Activated CD4-positive, alpha-beta memory T cell treated with anti-CD3 and anti-CD28 coated beads for 36 hours (primary cell): ENCODE data around the gene ARHGAP32. TPM values are rescaled to one million over a fixed set of nuclear protein-coding genes. Genes with fewer than 3 reads are reported as not detected.

Source experiments
- CTCF ChIA-PET: fragments of 350-600 bp; sonication (Branson Sonifier 250); formaldehyde crosslinking; loops from one replicate; lab custom pipeline; 2021; ENCODE audit warnings: antibody characterized with exemption, inconsistent platforms; lab: Charles Lee
- POLR2A ChIA-PET: fragments of 350-600 bp; sonication (Branson Sonifier 250); formaldehyde crosslinking; loops from one replicate; lab custom pipeline; 2021; ENCODE audit warnings: antibody characterized with exemption; lab: Charles Lee
- DNase-seq: peaks from one replicate; pipeline ENCODE4 v3.0.0-alpha.2; 2020
- H3K27ac Mint-ChIP-seq: one replicate; pipeline ENCODE4 v1.8.0; 2021; ENCODE audit warnings: mixed read lengths
- H3K27me3 Mint-ChIP-seq: one replicate; pipeline ENCODE4 v1.8.0; 2021; ENCODE audit warnings: mixed read lengths
- H3K36me3 Mint-ChIP-seq: one replicate; pipeline ENCODE4 v1.8.0; 2021; ENCODE audit warnings: mixed read lengths
- H3K4me1 Mint-ChIP-seq: one replicate; pipeline ENCODE4 v1.8.0; 2021; ENCODE audit warnings: low read depth, mixed read lengths
- H3K4me3 Mint-ChIP-seq: one replicate; pipeline ENCODE4 v1.8.0; 2021; ENCODE audit warnings: mild to moderate bottlenecking, mixed read lengths
- H3K9me3 Mint-ChIP-seq: one replicate; pipeline ENCODE4 v1.8.0; 2021; ENCODE audit warnings: mixed read lengths
- intact Hi-C: fragments of 100-400 bp; cut with micrococcal nuclease; formaldehyde crosslinking; loops from one replicate; pipeline ENCODE4 v1.15.1; 2023
- total RNA-seq, 2 experiments: library from RNA; stranded (reverse); gene quantifications; one replicate each; pipeline ENCODE4 v1.2.3, GENCODE V29; 2021

Gene ARHGAP32
- total RNA-seq, 2 experiments from 2014 or later, result 3.7 to 4.3 TPM

GRCh38 chr11:129222158-129222557, 30.0 kb upstream of the ARHGAP32 start:
- no peaks in the 10 kb centered on the region for H3K4me1 Mint-ChIP-seq
- POLR2A ChIA-PET, result no interaction called here
- intact Hi-C loops, result no loop called here
- no peak for DNase-seq
- peaks cover 7% of the 10 kb centered on the region for H3K36me3 Mint-ChIP-seq
- H3K27me3 Mint-ChIP-seq, result no peaks in the 10 kb centered on the region
- peaks cover 16% of the 10 kb centered on the region for H3K9me3 Mint-ChIP-seq
- CTCF ChIA-PET, result no interaction called here
- H3K4me3 Mint-ChIP-seq, result no peak overlapping the region
- no peak overlapping the region for H3K27ac Mint-ChIP-seq

- CTCF ChIA-PET, result no interaction called here
- intact Hi-C loops, result no loop called here
Measured at GRCh38 chr11:129215506-129216245, 23.6 kb upstream of the ARHGAP32 start.

GRCh38 chr11:129214710-129215295, 22.7 kb upstream of the ARHGAP32 start:
- no peaks in the 10 kb centered on the region for H3K4me1 Mint-ChIP-seq
- no peak overlapping the region for H3K27ac Mint-ChIP-seq
- ChIA-PET POLR2A (no interaction called here), CTCF (no interaction called here)
- no peak for DNase-seq
- H3K36me3 Mint-ChIP-seq, result no peaks in the 10 kb centered on the region
- H3K4me3 Mint-ChIP-seq, result no peak overlapping the region
- H3K9me3 Mint-ChIP-seq, result no peaks in the 10 kb centered on the region
- intact Hi-C loops, result no loop called here
- peaks cover 2% of the 10 kb centered on the region for H3K27me3 Mint-ChIP-seq

More at GRCh38 chr11:129215506-129216245, 23.6 kb upstream of the ARHGAP32 start:
- no peak overlapping the region for H3K27ac Mint-ChIP-seq
- H3K4me3 Mint-ChIP-seq, result no peak overlapping the region
- H3K4me1 Mint-ChIP-seq, result no peaks in the 10 kb centered on the region
- H3K27me3 Mint-ChIP-seq, result no peaks in the 10 kb centered on the region
- no peaks in the 10 kb centered on the region for H3K9me3 Mint-ChIP-seq
- no peaks in the 10 kb centered on the region for H3K36me3 Mint-ChIP-seq
- DNase-seq, result no peak
- POLR2A ChIA-PET, result no interaction called here

GRCh38 chr11:129213261-129213660, 21.1 kb upstream of the ARHGAP32 start:
- intact Hi-C loops, result no loop called here
- Mint-ChIP-seq H3K36me3 (no peaks in the 10 kb centered on the region), H3K27me3 (peaks cover 2% of the 10 kb centered on the region), H3K4me1 (no peaks in the 10 kb centered on the region), H3K27ac (no peak overlapping the region), H3K4me3 (no peak overlapping the region), H3K9me3 (no peaks in the 10 kb centered on the region)
- POLR2A ChIA-PET, result no interaction called here
- CTCF ChIA-PET, result no interaction called here
- DNase-seq, result no peak

GRCh38 chr11:129211397-129211796, 19.3 kb upstream of the ARHGAP32 start:
- Mint-ChIP-seq H3K4me1 (no peaks in the 10 kb centered on the region), H3K4me3 (no peak overlapping the region), H3K27ac (no peak overlapping the region), H3K27me3 (peaks cover 5% of the 10 kb centered on the region), H3K9me3 (no peaks in the 10 kb centered on the region), H3K36me3 (no peaks in the 10 kb centered on the region)
- ChIA-PET POLR2A (no interaction called here), CTCF (no interaction called here)
- intact Hi-C loops, result no loop called here
- no peak for DNase-seq

- intact Hi-C loops, result no loop called here
- ChIA-PET POLR2A (no interaction called here), CTCF (no interaction called here)
- no peaks in the 10 kb centered on the region for H3K36me3 Mint-ChIP-seq
- H3K9me3 Mint-ChIP-seq, result no peaks in the 10 kb centered on the region
- no peaks in the 10 kb centered on the region for H3K4me1 Mint-ChIP-seq
- peaks cover 5% of the 10 kb centered on the region for H3K27me3 Mint-ChIP-seq
- H3K27ac Mint-ChIP-seq, result no peak overlapping the region
- no peak overlapping the region for H3K4me3 Mint-ChIP-seq
- DNase-seq, result no peak
Measured at GRCh38 chr11:129210831-129211181, 18.7 kb upstream of the ARHGAP32 start.

- no peaks in the 10 kb centered on the region for H3K36me3 Mint-ChIP-seq
- POLR2A ChIA-PET, result no interaction called here
- H3K27me3 Mint-ChIP-seq, result peaks cover 5% of the 10 kb centered on the region
- H3K4me1 Mint-ChIP-seq, result no peaks in the 10 kb centered on the region
- H3K9me3 Mint-ChIP-seq, result no peaks in the 10 kb centered on the region
- CTCF ChIA-PET, result no interaction called here
- H3K27ac Mint-ChIP-seq, result no peak overlapping the region
- intact Hi-C loops, result no loop called here
- DNase-seq, result no peak
- no peak overlapping the region for H3K4me3 Mint-ChIP-seq
Measured at GRCh38 chr11:129209891-129210830, 18.0 kb upstream of the ARHGAP32 start.

- intact Hi-C loops, result no loop called here
- POLR2A ChIA-PET, result no interaction called here
- Mint-ChIP-seq H3K27ac (no peak overlapping the region), H3K9me3 (no peaks in the 10 kb centered on the region), H3K4me3 (no peak overlapping the region), H3K27me3 (peaks cover 5% of the 10 kb centered on the region), H3K36me3 (no peaks in the 10 kb centered on the region), H3K4me1 (no peaks in the 10 kb centered on the region)
- no peak for DNase-seq
- CTCF ChIA-PET, result no interaction called here
Measured at GRCh38 chr11:129208863-129209262, 16.7 kb upstream of the ARHGAP32 start.

GRCh38 chr11:129204150-129204838, 12.2 kb upstream of the ARHGAP32 start:
- H3K27ac Mint-ChIP-seq, result no peak overlapping the region
- intact Hi-C loops, result no loop called here
- POLR2A ChIA-PET, result no interaction called here
- H3K4me1 Mint-ChIP-seq, result no peaks in the 10 kb centered on the region
- CTCF ChIA-PET, result no interaction called here
- peaks cover 3% of the 10 kb centered on the region for H3K27me3 Mint-ChIP-seq
- no peak for DNase-seq
- H3K4me3 Mint-ChIP-seq, result no peak overlapping the region
- H3K9me3 Mint-ChIP-seq, result peaks cover 9% of the 10 kb centered on the region
- peaks cover 3% of the 10 kb centered on the region for H3K36me3 Mint-ChIP-seq

GRCh38 chr11:129202646-129203045, 10.5 kb upstream of the ARHGAP32 start:
- DNase-seq, result no peak
- Mint-ChIP-seq H3K27me3 (peaks cover 3% of the 10 kb centered on the region), H3K27ac (no peak overlapping the region), H3K9me3 (peaks cover 9% of the 10 kb centered on the region), H3K4me1 (no peaks in the 10 kb centered on the region), H3K4me3 (no peak overlapping the region), H3K36me3 (peaks cover 3% of the 10 kb centered on the region)
- POLR2A ChIA-PET, result no interaction called here
- intact Hi-C loops, result no loop called here
- CTCF ChIA-PET, result no interaction called here

GRCh38 chr11:129195682-129196081, 3.6 kb upstream of the ARHGAP32 start:
- Mint-ChIP-seq H3K27ac (no peak overlapping the region), H3K4me3 (no peak overlapping the region), H3K9me3 (peaks cover 9% of the 10 kb centered on the region), H3K36me3 (peaks cover 3% of the 10 kb centered on the region), H3K27me3 (no peaks in the 10 kb centered on the region), H3K4me1 (no peaks in the 10 kb centered on the region)
- CTCF ChIA-PET, result no interaction called here
- DNase-seq, result no peak
- POLR2A ChIA-PET, result no interaction called here
- intact Hi-C loops, result no loop called here

GRCh38 chr11:129191649-129192048, 476 bp downstream of the ARHGAP32 start:
- Mint-ChIP-seq H3K36me3 (no peaks in the 10 kb centered on the region), H3K27ac (no peak overlapping the region), H3K27me3 (no peaks in the 10 kb centered on the region), H3K9me3 (no peaks in the 10 kb centered on the region), H3K4me1 (no peaks in the 10 kb centered on the region), H3K4me3 (no peak overlapping the region)
- ChIA-PET CTCF (no interaction called here), POLR2A (no interaction called here)
- intact Hi-C loops, result no loop called here
- no peak for DNase-seq
